Nephron progenitor cell (in vitro differentiated cells): ENCODE measurements around the gene SLC41A3.
"Not testable (repeated sequence)": the region's sequence is repeated elsewhere in the genome, so short reads cannot be mapped to it uniquely, and the experiment has no call there.

Source experiments
- DNase-seq: peaks from one replicate; pipeline ENCODE4 v3.0.0; 2021
- H3K27ac Mint-ChIP-seq: 2 replicates; pipeline ENCODE4 v1.8.0; 2021; ENCODE audit warnings: mild to moderate bottlenecking, moderate library complexity, mixed read lengths
- H3K27me3 Mint-ChIP-seq: 2 replicates; pipeline ENCODE4 v1.8.0; 2021; ENCODE audit warnings: mild to moderate bottlenecking, low read depth, mixed read lengths; ENCODE audit not compliant: poor library complexity
- H3K36me3 Mint-ChIP-seq: 2 replicates; pipeline ENCODE4 v1.8.0; 2021; ENCODE audit warnings: low read depth, mixed read lengths
- H3K4me1 Mint-ChIP-seq: 2 replicates; pipeline ENCODE4 v1.8.0; 2021; ENCODE audit warnings: mixed read lengths
- H3K4me3 Mint-ChIP-seq: 2 replicates; pipeline ENCODE4 v1.8.0; 2021; ENCODE audit warnings: mild to moderate bottlenecking, moderate library complexity, mixed read lengths
- H3K9me3 Mint-ChIP-seq: 2 replicates; pipeline ENCODE4 v1.8.0; 2021; ENCODE audit warnings: mild to moderate bottlenecking, moderate library complexity, mixed read lengths
- CTCF ChIP-seq: fragments of 200-600 bp; sonication (generic); IDR thresholded peaks from 2 replicates; pipeline ENCODE4 v1.5.0; 2021; ENCODE audit warnings: antibody characterized with exemption

The SLC41A3 gene

DNA sequence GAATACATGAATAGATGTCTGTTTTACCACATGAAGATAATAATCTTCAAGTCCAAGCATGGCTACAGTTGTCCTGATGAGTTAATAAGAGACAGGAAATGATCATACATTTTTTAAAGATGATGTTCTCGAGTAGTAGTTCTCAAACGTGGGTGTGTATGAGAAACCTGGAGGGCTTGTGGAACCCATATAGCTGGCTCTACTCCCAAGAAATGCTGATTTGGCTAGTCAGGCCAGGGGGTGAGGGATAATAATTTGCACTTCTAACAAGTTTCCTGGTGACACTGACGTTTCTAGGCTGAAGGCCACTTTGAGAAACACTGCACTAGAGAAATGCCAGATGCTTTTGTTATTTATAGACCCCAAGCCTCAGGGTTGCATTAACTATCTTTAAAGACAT lies 78.0 kb downstream of the SLC41A3 start:
- Mint-ChIP-seq H3K36me3 (peaks cover 27% of the 10 kb centered on the region), H3K4me1 (no peaks in the 10 kb centered on the region), H3K4me3 (no peak overlapping the region), H3K9me3 (peaks cover 22% of the 10 kb centered on the region), H3K27ac (no peak overlapping the region), H3K27me3 (peaks cover 12% of the 10 kb centered on the region)
- TF ChIP-seq CTCF = no peak
- DNase-seq = no peak

DNA sequence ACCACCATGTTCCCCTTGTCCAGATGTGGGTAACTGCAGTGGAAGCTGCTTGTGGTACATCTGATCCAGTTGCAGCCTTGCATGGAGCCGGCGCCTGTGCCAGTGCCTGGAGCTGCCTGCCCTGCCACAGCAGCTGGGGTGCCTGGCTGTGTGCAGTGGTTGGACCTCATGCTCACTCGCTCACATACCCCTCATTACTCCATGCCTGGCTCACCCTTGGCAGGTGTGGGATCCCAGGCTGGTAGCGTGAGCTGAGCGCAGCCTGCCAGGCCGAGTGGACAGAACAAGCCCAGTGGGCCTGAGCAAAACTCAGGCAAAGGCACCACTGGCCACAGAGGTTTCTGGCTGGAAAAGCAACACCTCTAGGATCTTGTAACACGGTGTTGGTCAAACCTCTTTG lies 79.2 kb downstream of the SLC41A3 start:
- no peak for TF ChIP-seq CTCF
- H3K4me1 Mint-ChIP-seq = no peaks in the 10 kb centered on the region
- no peak for DNase-seq
- H3K27ac Mint-ChIP-seq = no peak overlapping the region
- peaks cover 31% of the 10 kb centered on the region for H3K9me3 Mint-ChIP-seq
- peaks cover 20% of the 10 kb centered on the region for H3K36me3 Mint-ChIP-seq
- peaks cover 12% of the 10 kb centered on the region for H3K27me3 Mint-ChIP-seq
- no peak overlapping the region for H3K4me3 Mint-ChIP-seq

DNA sequence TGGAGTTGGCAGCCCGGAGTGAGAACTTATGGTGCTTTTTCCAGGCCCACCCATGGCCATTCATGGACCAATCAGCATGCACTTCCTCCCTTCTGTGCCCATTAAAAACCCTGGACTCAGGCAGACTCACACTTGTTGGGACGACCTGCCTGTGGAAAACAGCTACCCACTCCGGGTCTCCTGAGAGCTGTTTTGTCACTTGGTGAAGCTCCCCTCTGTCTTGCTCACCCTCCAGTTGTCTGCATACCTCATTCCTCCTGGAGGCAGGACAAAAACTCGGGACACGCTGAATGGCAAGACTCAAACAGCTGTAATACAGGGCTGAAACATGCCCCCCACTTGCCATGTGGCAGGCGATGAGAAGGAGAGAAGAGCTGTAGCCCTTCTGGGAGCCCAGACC lies 79.7 kb downstream of the SLC41A3 start:
- no peaks in the 10 kb centered on the region for H3K4me1 Mint-ChIP-seq
- peaks cover 15% of the 10 kb centered on the region for H3K27me3 Mint-ChIP-seq
- H3K9me3 Mint-ChIP-seq = peaks cover 36% of the 10 kb centered on the region
- peaks cover 16% of the 10 kb centered on the region for H3K36me3 Mint-ChIP-seq
- no peak overlapping the region for H3K4me3 Mint-ChIP-seq
- no peak overlapping the region for H3K27ac Mint-ChIP-seq
- DNase-seq = no peak
- TF ChIP-seq CTCF = no peak

GRCh38 chr3:126003447-126004190 lies 80.3 kb downstream of the SLC41A3 start:
- H3K9me3 Mint-ChIP-seq = peaks cover 42% of the 10 kb centered on the region
- H3K27me3 Mint-ChIP-seq = peaks cover 14% of the 10 kb centered on the region
- no peak for DNase-seq
- H3K27ac Mint-ChIP-seq = no peak overlapping the region
- peaks cover 16% of the 10 kb centered on the region for H3K36me3 Mint-ChIP-seq
- no peak overlapping the region for H3K4me3 Mint-ChIP-seq
- H3K4me1 Mint-ChIP-seq = no peaks in the 10 kb centered on the region
- TF ChIP-seq CTCF = no peak

- Mint-ChIP-seq H3K36me3 (peaks cover 9% of the 10 kb centered on the region), H3K27me3 (peaks cover 14% of the 10 kb centered on the region), H3K9me3 (peaks cover 56% of the 10 kb centered on the region), H3K27ac (no peak overlapping the region), H3K4me1 (no peaks in the 10 kb centered on the region), H3K4me3 (no peak overlapping the region)
- TF ChIP-seq CTCF = no peak
- no peak for DNase-seq
Measured at GRCh38 chr3:126002189-126002588, 81.7 kb downstream of the SLC41A3 start.

- H3K36me3 Mint-ChIP-seq, H3K27ac Mint-ChIP-seq, H3K4me1 Mint-ChIP-seq, H3K4me3 Mint-ChIP-seq, DNase-seq: not testable (repeated sequence)
- Mint-ChIP-seq H3K27me3 (peaks cover 28% of the 10 kb centered on the region), H3K9me3 (peaks cover 69% of the 10 kb centered on the region)
Measured at GRCh38 chr3:125996751-125997150, 87.2 kb downstream of the SLC41A3 start.
